HepG2 (cell line): ENCODE data around the gene CLPSL2. TPM values are rescaled to one million over a fixed set of nuclear protein-coding genes. Genes with fewer than 3 reads are reported as not detected.

ENCODE experiments used
- ATAC-seq: fragments of 200-7000 bp; cut with Tn5 transposase; 3 replicates; pipeline ENCODE4 v1.9.1; 2020; ENCODE audit warnings: mild to moderate bottlenecking, moderate library complexity
- BruUV-seq: library from RNA; stranded (reverse); fragments of 400-500 nt; replicated peaks from 2 replicates; lab custom pipeline; 2021; lab: Mats Ljungman, UMichigan
- CTCF ChIA-PET: fragments of 300-600 bp; formaldehyde crosslinking; extraction: SDS; loops from one replicate; lab custom pipeline; 2021; ENCODE audit warnings: low total read pairs, inconsistent platforms, low intra/inter-chr PET ratio; lab: Yijun Ruan, JAX
- POLR2A ChIA-PET: fragments of 350-600 bp; sonication (Branson Sonifier 250); formaldehyde crosslinking; loops from one replicate; lab custom pipeline; 2020; ENCODE audit warnings: antibody characterized with exemption, inconsistent platforms; lab: Yijun Ruan, JAX
- DNase-seq: peaks from one replicate; pipeline ENCODE4 v3.0.0-alpha.2; 2015; ENCODE audit warnings: low spot score
- FAIRE-seq: peaks from 3 replicates; lab custom pipeline; 2011; peaks lifted over from hg19 to GRCh38; lab: Jason Lieb, UNC
- H2AFZ ChIP-seq: one replicate; pipeline ENCODE4 v1.6.1; 2011; ENCODE audit warnings: low read length, inconsistent platforms
- H3K27ac ChIP-seq: fragments of 300-600 bp; 3 replicates; pipeline ENCODE4 v1.8.0; 2011; ENCODE audit warnings: mixed run types, mild to moderate bottlenecking, mixed read lengths, low read length, inconsistent platforms; ENCODE audit not compliant: insufficient read depth; ENCODE audit errors: extremely low read length
- H3K27me3 ChIP-seq, 2 experiments: fragments of 200-600 bp in 1 of 2; 2 replicates in 1 of 2; 3 replicates in 1 of 2; pipeline versions ENCODE4 v1.6.0 to v1.8.0; 2011; ENCODE audit warnings: low read length in 2 of 2, mild to moderate bottlenecking in 2 of 2, moderate library complexity in 2 of 2, inconsistent platforms in 1 of 2; ENCODE audit not compliant: insufficient read depth in 2 of 2, control insufficient read depth in 1 of 2
- H3K36me3 ChIP-seq, 2 experiments: fragments of 200-600 bp in 1 of 2; replicated peaks in 1 of 2; 2 replicates in 1 of 2; 3 replicates in 1 of 2; pipeline versions ENCODE4 v1.5.1 to v1.8.0; 2011; ENCODE audit warnings: low read length in 2 of 2, inconsistent platforms in 1 of 2; ENCODE audit not compliant: insufficient read depth in 2 of 2, control insufficient read depth in 1 of 2
- H3K4me1 ChIP-seq: 2 replicates; pipeline ENCODE4 v1.5.1; 2012; ENCODE audit warnings: low read length, inconsistent platforms; ENCODE audit not compliant: insufficient read depth
- H3K4me2 ChIP-seq: 2 replicates; pipeline ENCODE4 v1.6.0; 2011; ENCODE audit warnings: low read depth, low read length, inconsistent platforms
- H3K4me3 ChIP-seq, 3 experiments: fragments of 200-600 bp in 1 of 3; sonication (generic), shearing (Covaris generic) in 1 of 3; replicated peaks in 1 of 3; 2 replicates each; pipeline ENCODE4 v1.5.1; 2011 to 2016; ENCODE audit warnings: low read length in 3 of 3, inconsistent platforms in 2 of 3, low read depth in 2 of 3, mild to moderate bottlenecking in 2 of 3, control low read depth in 1 of 3, mixed read lengths in 1 of 3; ENCODE audit not compliant: insufficient read depth in 1 of 3
- H3K79me2 ChIP-seq: one replicate; pipeline ENCODE4 v1.6.1; 2011; ENCODE audit warnings: low read length, inconsistent platforms; ENCODE audit not compliant: insufficient read depth
- H3K9ac ChIP-seq: 2 replicates; pipeline ENCODE4 v1.6.0; 2011; ENCODE audit warnings: mild to moderate bottlenecking, low read depth, low read length, inconsistent platforms; ENCODE audit not compliant: insufficient read depth
- H3K9me3 ChIP-seq: 2 replicates; pipeline ENCODE4 v1.5.1; 2012; ENCODE audit warnings: mild to moderate bottlenecking, low read length
- H4K20me1 ChIP-seq: 2 replicates; pipeline ENCODE4 v1.6.0; 2011; ENCODE audit warnings: inconsistent platforms, mild to moderate bottlenecking, low read length, moderate library complexity; ENCODE audit not compliant: insufficient read depth
- ZNF619 ChIP-seq: sonication (generic); formaldehyde crosslinking; IDR thresholded peaks from 2 replicates; pipeline ENCODE4 v1.4.0; 2020; ENCODE audit warnings: mild to moderate bottlenecking, missing genetic modification reagents
- ZNF704 ChIP-seq: sonication (generic); formaldehyde crosslinking; IDR thresholded peaks from 2 replicates; pipeline ENCODE4 v1.8.1; 2023; ENCODE audit warnings: mild to moderate bottlenecking, inconsistent platforms, moderate library complexity, missing genetic modification reagents, borderline replicate concordance
- ZNF737 ChIP-seq: sonication (generic); formaldehyde crosslinking; IDR thresholded peaks from 2 replicates; pipeline ENCODE4 v1.5.0; 2020; ENCODE audit warnings: missing genetic modification reagents, mild to moderate bottlenecking, borderline replicate concordance
- ZSCAN20 ChIP-seq: sonication (generic); formaldehyde crosslinking; IDR thresholded peaks from 2 replicates; pipeline ENCODE4 v1.4.0; 2020; ENCODE audit warnings: missing genetic modification reagents, mild to moderate bottlenecking, borderline replicate concordance
- WGBS: methylation state at CpG from one replicate; pipeline ENCODE4 v1.1.6; 2017; ENCODE audit warnings: low lambda C conversion rate; 5-methylcytosine and 5-hydroxymethylcytosine counted together
- in situ Hi-C: cut with HindIII; loops from 2 replicates; pipeline ENCODE4 v1.10.0; 2017; ENCODE audit warnings: low pct_unique_long_range_greater_than_20kb; ENCODE audit not compliant: extremely low pct_ligation_motif_present
- intact Hi-C: fragments of 100-400 bp; cut with micrococcal nuclease; formaldehyde crosslinking; loops from one replicate; pipeline ENCODE4 v1.10.0; 2022; ENCODE audit not compliant: unreplicated experiment
- polyA plus RNA-seq, 8 experiments: library from polyadenylated mRNA; depleted of rRNA in 3 of 8; stranded (reverse) in 7 of 8; unstranded in 1 of 8; fragments of >200 nt; fragmentation: Illumina TruSeq in 4 of 8; extraction: Trizol in 4 of 8; gene quantifications; 2 replicates each; pipeline versions ENCODE4 v1.2.1 to v1.2.3, GENCODE V29; 2011 to 2016; ENCODE audit warnings: low read depth in 4 of 8, missing spikeins in 1 of 8, mixed read lengths in 1 of 8; ENCODE audit not compliant: insufficient read depth in 1 of 8
- total RNA-seq, 5 experiments: library from RNA; depleted of rRNA; stranded (reverse); fragments of >200 nt; fragmentation: Illumina TruSeq; extraction: Trizol; gene quantifications; 2 replicates each; pipeline ENCODE4 v1.2.3, GENCODE V29; 2016; ENCODE audit warnings: low read depth in 1 of 5

Gene CLPSL2
- total and polyA plus RNA-seq, 2 of the 13 experiments (the other 11 are each of a cell fraction or from before 2014, with no cell fraction given), result not detected

GRCh38 chr6:35824552-35825192 is 48.3 kb downstream of the CLPSL2 start:
- TF ChIP-seq ZNF737, result no peak
- no peak for TF ChIP-seq ZNF619 (CRISPR knock-in tag)
- TF ChIP-seq ZNF704 (CRISPR knock-in tag), result no peak
- no peak for TF ChIP-seq ZSCAN20 (CRISPR knock-in tag)
- ChIA-PET CTCF (no interaction called here), POLR2A (no interaction called here)
- H2AFZ ChIP-seq, result peak overlapping the region; percentile 42
- H3K4me2 ChIP-seq, result no peak overlapping the region
- intact Hi-C loops (no loop called here), in situ Hi-C loops (no loop called here)
- no peaks in the 10 kb centered on the region for H3K9me3 ChIP-seq
- H3K79me2 ChIP-seq, result no peaks in the 10 kb centered on the region
- 44% methylated on average over 5 of the region's 5 CpGs for WGBS
- no TSS peak for BruUV-seq
- no peak overlapping the region for H3K4me3 ChIP-seq
- no peak for ATAC-seq
- no peaks in the 10 kb centered on the region for H4K20me1 ChIP-seq
- H3K36me3 ChIP-seq, result no peaks in the 10 kb centered on the region
- no peaks in the 10 kb centered on the region for H3K27me3 ChIP-seq
- peaks cover 11% of the 10 kb centered on the region; the same call in 1 of the 2 replicates for H3K4me1 ChIP-seq
- no peak overlapping the region for H3K9ac ChIP-seq
- FAIRE-seq, result no peak
- no peak for DNase-seq
- no peak overlapping the region for H3K27ac ChIP-seq

Other genes starting within 250 kb of the CLPSL2 start
- gene FKBP5, start 87.7 kb upstream of the CLPSL2 start, total RNA-seq (2016; rRNA removed; fragmentation: Illumina TruSeq; extraction: Trizol), result 17.4 and 30.9 TPM in 2 replicates
- gene FKBP5, start 87.7 kb upstream of the CLPSL2 start, polyA plus RNA-seq (2011; rRNA removed), result 6.9 and 8.0 TPM in 2 replicates
- gene ARMC12, start 39.6 kb upstream of the CLPSL2 start, total RNA-seq (2016; rRNA removed; fragmentation: Illumina TruSeq; extraction: Trizol), result not detected in 2 replicates
- 1.3 and 1.4 TPM in 2 replicates for gene ARMC12, start 39.6 kb upstream of the CLPSL2 start, polyA plus RNA-seq (2011; rRNA removed)
- gene CLPSL1, start 4.4 kb downstream of the CLPSL2 start, total RNA-seq (2016; rRNA removed; fragmentation: Illumina TruSeq; extraction: Trizol), result not detected in 2 replicates
- not detected in 2 replicates for gene CLPSL1, start 4.4 kb downstream of the CLPSL2 start, polyA plus RNA-seq (2011; rRNA removed)
- not detected in 2 replicates for gene CLPS, start 20.7 kb downstream of the CLPSL2 start, total RNA-seq (2016; rRNA removed; fragmentation: Illumina TruSeq; extraction: Trizol)
- gene CLPS, start 20.7 kb downstream of the CLPSL2 start, polyA plus RNA-seq (2011; rRNA removed), result 0.20 TPM in 1 of 2 replicates, not detected in the other
- gene LHFPL5, start 28.8 kb downstream of the CLPSL2 start, total RNA-seq (2016; rRNA removed; fragmentation: Illumina TruSeq; extraction: Trizol), result not detected in 2 replicates
- 0.03 TPM in 1 of 2 replicates, not detected in the other for gene LHFPL5, start 28.8 kb downstream of the CLPSL2 start, polyA plus RNA-seq (2011; rRNA removed)
- 142 and 184 TPM in 2 replicates for gene SRPK1, start 144.5 kb downstream of the CLPSL2 start, total RNA-seq (2016; rRNA removed; fragmentation: Illumina TruSeq; extraction: Trizol)
- gene SRPK1, start 144.5 kb downstream of the CLPSL2 start, polyA plus RNA-seq (2011; rRNA removed), result 50.6 and 56.4 TPM in 2 replicates
- gene SLC26A8, start 248.0 kb downstream of the CLPSL2 start, total RNA-seq (2016; rRNA removed; fragmentation: Illumina TruSeq; extraction: Trizol), result not detected in 2 replicates
- 0.42 and 0.46 TPM in 2 replicates for gene SLC26A8, start 248.0 kb downstream of the CLPSL2 start, polyA plus RNA-seq (2011; rRNA removed)